Activated T-helper 2 cell treated with anti-CD3 and anti-CD28 coated beads, Interferon-gamma antibody, Interleukin-2, Interleukin-4, amounts not matched to agents 10 μg/mL and 5 μg/mL and 100 μg/mL, durations not matched to agents 14 hours and 24 hours and 36 hours (primary cell): ENCODE measurements around the gene PUS7. TPM values are rescaled to one million over a fixed set of nuclear protein-coding genes. Genes with fewer than 3 reads are reported as not detected.
A peak's percentile ranks its signal among the peaks of the same experiment; 100 is the strongest.
"Not testable (repeated sequence)": the region's sequence is repeated elsewhere in the genome, so short reads cannot be mapped to it uniquely, and the experiment has no call there.

Source experiments
- DNase-seq: peaks from one replicate; pipeline ENCODE4 v3.0.0; 2021; ENCODE audit warnings: low spot score
- H3K27ac Mint-ChIP-seq: one replicate; pipeline ENCODE4 v1.8.0; 2021; ENCODE audit warnings: mixed read lengths
- H3K27me3 Mint-ChIP-seq: one replicate; pipeline ENCODE4 v1.8.0; 2021; ENCODE audit warnings: low read depth, mixed read lengths
- H3K36me3 Mint-ChIP-seq: one replicate; pipeline ENCODE4 v1.8.0; 2021; ENCODE audit warnings: low read depth, mixed read lengths
- H3K4me1 Mint-ChIP-seq: one replicate; pipeline ENCODE4 v1.8.0; 2021; ENCODE audit warnings: low read depth, mixed read lengths
- H3K4me3 Mint-ChIP-seq: one replicate; pipeline ENCODE4 v1.8.0; 2021; ENCODE audit warnings: low read depth, mild to moderate bottlenecking, moderate library complexity, mixed read lengths
- H3K9me3 Mint-ChIP-seq: one replicate; pipeline ENCODE4 v1.8.0; 2021; ENCODE audit warnings: mixed read lengths
- intact Hi-C: fragments of 100-400 bp; cut with micrococcal nuclease; formaldehyde crosslinking; loops from one replicate; pipeline ENCODE4 v1.15.1; 2023
- total RNA-seq: library from RNA; stranded (reverse); gene quantifications from 2 replicates; pipeline ENCODE4 v1.2.3, GENCODE V29; 2022

PUS7 gene
- total RNA-seq, 1 donor from 2014 or later = 44.4 TPM

DNA sequence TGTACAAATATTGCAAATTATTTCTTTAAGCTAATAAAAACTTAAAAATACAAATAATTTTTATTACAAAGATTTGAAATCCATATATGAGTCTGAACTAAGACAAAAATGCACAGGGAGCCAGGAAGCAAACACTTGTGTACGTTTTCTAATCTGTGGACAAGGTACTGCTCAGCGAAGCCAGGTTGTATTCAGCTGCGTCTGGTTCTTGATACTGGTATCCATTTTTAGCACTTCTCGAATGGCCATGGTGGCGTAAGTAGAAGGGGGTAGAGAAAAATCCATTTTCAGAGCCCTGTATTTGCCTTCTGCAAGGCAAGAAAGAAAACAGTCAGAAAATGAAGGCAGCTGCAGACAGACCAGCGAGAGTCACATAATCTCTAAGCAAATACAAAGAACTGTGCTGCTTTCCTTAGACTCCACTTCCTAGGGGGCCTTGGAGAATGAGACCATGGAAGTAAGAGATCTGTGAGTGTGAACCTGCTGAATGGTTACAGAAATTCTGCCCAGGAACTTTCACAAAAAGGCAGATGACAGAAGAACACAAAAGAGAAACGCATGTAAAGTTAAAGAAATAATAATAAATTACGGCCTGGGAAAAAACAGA lies 64.3 kb downstream of the PUS7 start:
- no peak overlapping the region for H3K27ac Mint-ChIP-seq
- peaks cover 25% of the 10 kb centered on the region for H3K36me3 Mint-ChIP-seq
- no peaks in the 10 kb centered on the region for H3K27me3 Mint-ChIP-seq
- DNase-seq = no peak
- intact Hi-C loops = no loop called here
- H3K9me3 Mint-ChIP-seq = no peaks in the 10 kb centered on the region
- H3K4me3 Mint-ChIP-seq = no peak overlapping the region
- no peaks in the 10 kb centered on the region for H3K4me1 Mint-ChIP-seq

DNA sequence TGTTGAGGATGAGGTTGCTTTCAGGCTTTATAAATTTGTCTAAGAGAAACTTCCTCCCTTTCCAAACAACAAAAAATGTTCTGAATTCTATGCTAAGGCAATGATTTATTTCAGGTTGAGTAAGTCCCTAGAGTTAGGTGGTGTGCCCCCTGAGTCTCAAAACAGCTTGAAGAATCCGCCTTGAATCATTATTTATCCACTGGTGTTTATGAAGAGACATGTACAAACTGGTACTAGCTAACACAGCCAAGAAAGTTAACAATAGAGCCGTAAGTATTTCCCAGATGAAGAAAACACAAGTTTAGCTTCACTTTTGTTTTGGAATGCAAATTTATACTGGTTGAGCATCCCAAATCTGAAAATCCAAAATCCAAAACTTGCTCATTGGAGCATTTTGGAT lies 67.2 kb downstream of the PUS7 start:
- no peak overlapping the region for H3K27ac Mint-ChIP-seq
- DNase-seq = no peak

DNA sequence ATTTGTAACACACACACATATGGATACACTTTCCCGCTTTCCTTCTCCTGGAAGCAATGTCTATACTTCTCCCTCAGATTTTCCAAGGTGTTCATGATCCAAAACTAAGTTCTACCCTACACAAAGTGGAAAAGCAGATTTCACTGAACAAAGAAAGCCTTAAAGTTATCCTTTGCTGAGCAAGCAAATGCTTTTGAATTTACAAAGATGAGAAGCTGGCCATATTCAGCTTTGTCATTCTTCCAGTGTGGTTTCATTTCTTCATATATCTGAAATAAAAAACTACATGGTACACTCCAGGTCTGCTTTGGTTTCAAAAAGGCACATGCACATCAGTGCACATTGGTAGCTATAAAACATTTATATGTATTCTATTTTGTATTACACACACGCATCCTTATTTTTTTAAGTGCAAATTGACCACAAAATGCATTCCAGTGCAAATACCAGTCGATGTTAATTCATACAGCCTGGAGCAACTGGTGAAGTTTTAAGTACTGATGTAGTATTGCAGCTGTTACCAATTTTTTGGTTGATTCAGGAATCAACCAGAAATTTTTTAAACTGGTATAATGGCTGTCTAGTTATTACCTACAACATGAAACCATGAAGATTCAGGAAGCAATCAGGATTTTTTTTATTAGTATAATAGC lies 67.8 kb downstream of the PUS7 start:
- intact Hi-C loops = no loop called here
- no peak overlapping the region for H3K4me3 Mint-ChIP-seq
- H3K4me1 Mint-ChIP-seq = peaks cover 3% of the 10 kb centered on the region
- no peak for DNase-seq
- no peaks in the 10 kb centered on the region for H3K9me3 Mint-ChIP-seq
- H3K27ac Mint-ChIP-seq = no peak overlapping the region
- H3K27me3 Mint-ChIP-seq = no peaks in the 10 kb centered on the region
- H3K36me3 Mint-ChIP-seq = peaks cover 14% of the 10 kb centered on the region

More for the DNA sequence above, 67.2 kb downstream of the PUS7 start:
- Mint-ChIP-seq H3K36me3 (peaks cover 14% of the 10 kb centered on the region), H3K27me3 (no peaks in the 10 kb centered on the region), H3K9me3 (no peaks in the 10 kb centered on the region), H3K4me3 (no peak overlapping the region), H3K4me1 (peaks cover 3% of the 10 kb centered on the region)
- intact Hi-C loops = no loop called here

DNA sequence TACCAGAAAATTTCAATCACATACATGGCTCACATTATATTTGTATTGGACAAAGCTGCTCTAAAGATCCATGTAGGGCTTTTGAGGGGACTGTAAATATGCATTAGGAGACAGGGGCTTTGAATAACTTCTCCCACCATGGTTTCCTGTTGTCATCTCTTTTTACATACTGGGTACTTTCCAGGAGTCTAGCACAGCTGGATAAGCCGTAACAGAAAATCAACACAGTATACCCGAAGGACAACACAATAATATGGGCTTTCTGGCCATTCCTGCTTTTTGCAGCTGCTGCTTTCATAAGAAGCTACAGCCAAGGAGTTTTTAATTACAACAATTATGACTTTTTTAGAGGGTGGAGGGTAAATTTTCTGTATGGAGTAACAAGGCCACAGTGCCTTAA lies 70.0 kb downstream of the PUS7 start:
- H3K4me3 Mint-ChIP-seq = no peak overlapping the region
- H3K36me3 Mint-ChIP-seq = peaks cover 3% of the 10 kb centered on the region
- no peak overlapping the region for H3K27ac Mint-ChIP-seq
- H3K9me3 Mint-ChIP-seq = no peaks in the 10 kb centered on the region
- no peak for DNase-seq
- H3K27me3 Mint-ChIP-seq = no peaks in the 10 kb centered on the region
- intact Hi-C loops = no loop called here
- H3K4me1 Mint-ChIP-seq = peaks cover 10% of the 10 kb centered on the region

DNA sequence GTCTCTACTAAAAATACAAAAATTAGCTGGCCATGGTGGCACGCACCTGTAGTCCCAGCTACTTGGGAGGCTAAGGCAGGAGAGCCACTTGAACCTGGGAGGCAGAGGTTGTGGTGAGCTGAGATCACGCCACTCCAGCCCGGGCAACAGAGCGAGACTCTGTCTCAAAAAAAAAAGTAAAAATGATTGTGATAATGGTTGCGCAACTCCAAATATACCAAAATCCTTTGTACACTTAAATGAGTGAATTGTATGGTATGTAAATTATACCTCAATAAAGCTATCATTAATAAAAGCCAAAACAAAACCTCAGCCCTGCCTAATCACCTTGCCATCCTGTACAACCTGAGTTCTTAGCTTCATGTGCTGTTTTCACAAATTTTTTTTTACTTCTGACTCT lies 71.2 kb downstream of the PUS7 start:
- H3K4me3 Mint-ChIP-seq, DNase-seq, H3K9me3 Mint-ChIP-seq, H3K36me3 Mint-ChIP-seq, intact Hi-C loops, H3K27me3 Mint-ChIP-seq, H3K27ac Mint-ChIP-seq: not testable (repeated sequence)
- H3K4me1 Mint-ChIP-seq = peaks cover 10% of the 10 kb centered on the region

- intact Hi-C loops = no loop called here
- DNase-seq = no peak
- Mint-ChIP-seq H3K27ac (peak overlapping the region; percentile 60), H3K4me3 (no peak overlapping the region), H3K9me3 (no peaks in the 10 kb centered on the region), H3K4me1 (peaks cover 10% of the 10 kb centered on the region), H3K27me3 (no peaks in the 10 kb centered on the region), H3K36me3 (no peaks in the 10 kb centered on the region)
These were observed 71.8 kb downstream of the PUS7 start for GRCh38 chr7:105450177-105450861.

DNA sequence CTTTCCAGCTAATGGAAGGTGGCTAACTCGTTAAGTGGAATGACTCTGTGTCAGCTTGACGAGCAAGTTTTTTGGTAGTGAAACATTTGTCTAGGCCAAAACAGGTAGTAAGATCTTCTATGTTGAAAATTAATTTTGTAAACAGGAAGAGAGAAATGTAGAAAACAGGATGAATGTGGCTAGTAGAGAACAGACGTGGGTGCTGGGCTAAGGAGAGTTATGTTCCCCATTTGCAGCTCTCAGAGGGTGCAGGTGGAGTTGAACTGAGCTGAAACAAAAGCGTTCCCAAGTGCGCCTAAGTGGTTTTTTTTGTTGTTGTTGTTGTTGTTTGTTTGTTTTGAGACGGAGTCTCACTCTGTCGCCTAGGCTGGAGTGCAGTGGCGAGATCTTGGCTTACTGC lies 73.9 kb downstream of the PUS7 start:
- Mint-ChIP-seq H3K9me3 (no peaks in the 10 kb centered on the region), H3K27me3 (no peaks in the 10 kb centered on the region), H3K27ac (no peak overlapping the region), H3K4me1 (peaks cover 10% of the 10 kb centered on the region), H3K4me3 (no peak overlapping the region), H3K36me3 (no peaks in the 10 kb centered on the region)
- intact Hi-C loops = no loop called here
- DNase-seq = no peak

GRCh38 chr7:105444342-105444987 lies 77.6 kb downstream of the PUS7 start:
- intact Hi-C loops = no loop called here
- no peak overlapping the region for H3K27ac Mint-ChIP-seq
- no peaks in the 10 kb centered on the region for H3K9me3 Mint-ChIP-seq
- peaks cover 7% of the 10 kb centered on the region for H3K4me1 Mint-ChIP-seq
- H3K4me3 Mint-ChIP-seq = no peak overlapping the region
- H3K27me3 Mint-ChIP-seq = no peaks in the 10 kb centered on the region
- no peaks in the 10 kb centered on the region for H3K36me3 Mint-ChIP-seq
- no peak for DNase-seq

- H3K27ac Mint-ChIP-seq, H3K36me3 Mint-ChIP-seq, DNase-seq, H3K4me1 Mint-ChIP-seq, H3K4me3 Mint-ChIP-seq, intact Hi-C loops, H3K9me3 Mint-ChIP-seq, H3K27me3 Mint-ChIP-seq: not testable (repeated sequence)
These were observed 79.9 kb downstream of the PUS7 start for GRCh38 chr7:105442214-105442613.

- H3K27ac Mint-ChIP-seq = no peak overlapping the region
- no peak for DNase-seq
- no peaks in the 10 kb centered on the region for H3K36me3 Mint-ChIP-seq
- no peaks in the 10 kb centered on the region for H3K9me3 Mint-ChIP-seq
- peaks cover 3% of the 10 kb centered on the region for H3K4me1 Mint-ChIP-seq
- no peaks in the 10 kb centered on the region for H3K27me3 Mint-ChIP-seq
- intact Hi-C loops = no loop called here
- H3K4me3 Mint-ChIP-seq = no peak overlapping the region
These were observed 82.7 kb downstream of the PUS7 start for GRCh38 chr7:105439174-105439893.

DNA sequence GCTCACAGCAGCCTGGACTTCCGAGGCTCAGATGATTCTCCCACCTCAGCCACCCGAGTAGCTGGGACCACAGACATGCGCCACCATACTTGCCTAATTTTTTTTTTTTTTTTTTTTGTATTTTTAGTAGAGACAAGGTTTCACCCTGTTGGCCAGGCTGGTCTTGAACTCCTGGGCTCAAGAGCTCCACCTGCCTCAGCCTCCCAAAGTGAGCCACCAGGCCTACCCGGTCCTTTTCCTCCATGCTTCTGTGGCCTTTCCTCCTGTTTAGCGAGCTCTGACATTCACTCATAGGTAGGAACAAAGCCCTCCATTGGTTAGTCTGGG lies 83.3 kb downstream of the PUS7 start:
- no peaks in the 10 kb centered on the region for H3K36me3 Mint-ChIP-seq
- no peaks in the 10 kb centered on the region for H3K27me3 Mint-ChIP-seq
- no peak for DNase-seq
- no peak overlapping the region for H3K27ac Mint-ChIP-seq
- intact Hi-C loops = no loop called here
- H3K4me3 Mint-ChIP-seq = no peak overlapping the region
- H3K4me1 Mint-ChIP-seq = peaks cover 3% of the 10 kb centered on the region
- no peaks in the 10 kb centered on the region for H3K9me3 Mint-ChIP-seq

GRCh38 chr7:105438254-105438653 lies 83.8 kb downstream of the PUS7 start:
- H3K36me3 Mint-ChIP-seq = no peaks in the 10 kb centered on the region
- intact Hi-C loops = no loop called here
- H3K27ac Mint-ChIP-seq = no peak overlapping the region
- H3K4me1 Mint-ChIP-seq = peaks cover 3% of the 10 kb centered on the region
- DNase-seq = no peak
- no peaks in the 10 kb centered on the region for H3K27me3 Mint-ChIP-seq
- H3K4me3 Mint-ChIP-seq = no peak overlapping the region
- no peaks in the 10 kb centered on the region for H3K9me3 Mint-ChIP-seq
